SK-N-SH treated with all-trans-retinoic acid at 6 μM for 48 hours (cell line): ENCODE data around the gene NIPAL4.

Source experiments
- ATAC-seq: fragments of 200-7000 bp; cut with Tn5 transposase; 3 replicates; pipeline ENCODE4 v1.9.1; 2020; ENCODE audit warnings: mild to moderate bottlenecking, moderate library complexity
- BACH2 ChIP-seq: fragments of 250-450 bp; sonication (Bioruptor Pico); IDR thresholded peaks from 2 replicates; pipeline ENCODE4 v1.9.0; 2021; ENCODE audit warnings: mild to moderate bottlenecking, borderline replicate concordance
- CREB5 ChIP-seq: fragments of 250-450 bp; sonication (Bioruptor Pico); IDR thresholded peaks from 2 replicates; pipeline ENCODE4 v1.5.1; 2020; ENCODE audit warnings: low read depth, mild to moderate bottlenecking, moderate library complexity
- CSDC2 ChIP-seq: fragments of 250-450 bp; sonication (Bioruptor Pico); IDR thresholded peaks from 2 replicates; pipeline ENCODE4 v1.5.0; 2020; ENCODE audit warnings: mild to moderate bottlenecking, moderate library complexity
- CSRNP3 ChIP-seq: fragments of 250-450 bp; sonication (Bioruptor Pico); IDR thresholded peaks from 2 replicates; pipeline ENCODE4 v1.5.1; 2021; ENCODE audit warnings: mild to moderate bottlenecking, moderate library complexity
- GLIS3 ChIP-seq: fragments of 250-450 bp; sonication (Bioruptor Pico); IDR thresholded peaks from 2 replicates; pipeline ENCODE4 v1.5.0; 2020; ENCODE audit warnings: mild to moderate bottlenecking, moderate library complexity
- ISL1 ChIP-seq: fragments of 250-450 bp; sonication (Bioruptor Pico); IDR thresholded peaks from 2 replicates; pipeline ENCODE4 v2.1.2; 2022; ENCODE audit warnings: mild to moderate bottlenecking, moderate library complexity
- OSR1 ChIP-seq: fragments of 250-450 bp; sonication (Bioruptor Pico); IDR thresholded peaks from 2 replicates; pipeline ENCODE4 v1.8.0; 2022; ENCODE audit warnings: moderate library complexity, mild to moderate bottlenecking, inconsistent platforms
- PPARA ChIP-seq: fragments of 250-450 bp; sonication (Bioruptor Pico); IDR thresholded peaks from 2 replicates; pipeline ENCODE4 v1.5.0; 2020; ENCODE audit warnings: mild to moderate bottlenecking, borderline replicate concordance
- RARB ChIP-seq: fragments of 250-450 bp; sonication (Bioruptor Pico); IDR thresholded peaks from 2 replicates; pipeline ENCODE4 v1.8.0; 2021; ENCODE audit warnings: mild to moderate bottlenecking, moderate library complexity
- SNAI2 ChIP-seq: fragments of 250-450 bp; sonication (Bioruptor Pico); IDR thresholded peaks from 2 replicates; pipeline ENCODE4 v1.5.0; 2020; ENCODE audit warnings: mild to moderate bottlenecking, moderate library complexity
- TCF4 ChIP-seq: fragments of 250-450 bp; sonication (Bioruptor Pico); IDR thresholded peaks from 2 replicates; pipeline ENCODE4 v1.8.0; 2021; ENCODE audit warnings: mild to moderate bottlenecking, moderate library complexity, borderline replicate concordance
- TOX ChIP-seq: fragments of 250-450 bp; sonication (Bioruptor Pico); IDR thresholded peaks from 2 replicates; pipeline ENCODE4 v1.8.0; 2021; ENCODE audit warnings: mild to moderate bottlenecking, moderate library complexity, borderline replicate concordance
- ZC3H10 ChIP-seq: fragments of 250-450 bp; sonication (Bioruptor Pico); IDR thresholded peaks from 2 replicates; pipeline ENCODE4 v1.5.1; 2021; ENCODE audit warnings: mild to moderate bottlenecking, moderate library complexity
- ZFP3 ChIP-seq: fragments of 250-450 bp; sonication (Bioruptor Pico); IDR thresholded peaks from 2 replicates; pipeline ENCODE4 v1.5.0; 2020; ENCODE audit warnings: mild to moderate bottlenecking, moderate library complexity
- ZFP30 ChIP-seq: fragments of 450-650 bp; formaldehyde crosslinking; IDR thresholded peaks from 2 replicates; pipeline ENCODE4 v1.5.0; 2022; ENCODE audit warnings: mild to moderate bottlenecking, moderate library complexity
- ZNF565 ChIP-seq: fragments of 450-650 bp; formaldehyde crosslinking; conservative IDR thresholded peaks from 2 replicates; pipeline ENCODE4 v1.5.0; 2020; ENCODE audit warnings: low read depth, mild to moderate bottlenecking, moderate library complexity
- ZNF8 ChIP-seq: fragments of 450-650 bp; formaldehyde crosslinking; IDR thresholded peaks from 2 replicates; pipeline ENCODE4 v1.5.0; 2020; ENCODE audit warnings: mild to moderate bottlenecking, moderate library complexity
- TF ChIP-seq, protein P1 (sequence below): fragments of 250-450 bp; sonication (Bioruptor Pico); IDR thresholded peaks from 2 replicates; pipeline ENCODE4 v1.8.0; 2021; ENCODE audit warnings: low read depth, mild to moderate bottlenecking, moderate library complexity, borderline replicate concordance
- TF ChIP-seq, protein P2 (sequence below): fragments of 250-450 bp; sonication (Bioruptor Pico); IDR thresholded peaks from 2 replicates; pipeline ENCODE4 v1.5.0; 2020; ENCODE audit warnings: mild to moderate bottlenecking, moderate library complexity

NIPAL4 gene

DNA sequence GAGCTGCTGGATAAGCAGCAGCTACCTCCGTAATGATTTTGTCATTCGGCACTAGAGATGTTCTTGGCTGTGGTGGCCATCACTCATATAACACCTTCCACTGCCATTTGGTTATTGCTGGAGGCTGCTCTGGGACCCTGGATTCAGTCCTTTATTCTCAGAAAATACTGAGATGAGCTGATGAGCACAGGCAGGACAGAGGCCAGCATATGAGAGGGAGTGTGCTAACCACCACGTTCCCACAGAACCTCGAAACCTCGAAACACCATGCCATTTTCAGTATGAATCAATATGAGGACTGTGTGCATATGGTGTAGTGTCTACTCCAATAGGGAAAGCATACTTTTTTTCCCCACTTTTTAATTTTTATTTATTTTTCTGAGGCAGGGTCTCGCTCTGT, 59.0 kb downstream of the NIPAL4 start:
- TF ChIP-seq ZC3H10 (CRISPR knock-in tag) (no peak), BACH2 (CRISPR knock-in tag) (no peak), ZFP3 (CRISPR knock-in tag) (no peak), OSR1 (no peak), CSRNP3 (CRISPR knock-in tag) (no peak), TOX (CRISPR knock-in tag) (no peak), ZNF8 (no peak), TCF4 (CRISPR knock-in tag) (no peak), CSDC2 (CRISPR knock-in tag) (no peak), SNAI2 (CRISPR knock-in tag) (no peak), RARB (CRISPR knock-in tag) (no peak), ZFP30 (CRISPR knock-in tag) (no peak), ZNF565 (CRISPR knock-in tag) (no peak)
- TF ChIP-seq, protein P1, sequence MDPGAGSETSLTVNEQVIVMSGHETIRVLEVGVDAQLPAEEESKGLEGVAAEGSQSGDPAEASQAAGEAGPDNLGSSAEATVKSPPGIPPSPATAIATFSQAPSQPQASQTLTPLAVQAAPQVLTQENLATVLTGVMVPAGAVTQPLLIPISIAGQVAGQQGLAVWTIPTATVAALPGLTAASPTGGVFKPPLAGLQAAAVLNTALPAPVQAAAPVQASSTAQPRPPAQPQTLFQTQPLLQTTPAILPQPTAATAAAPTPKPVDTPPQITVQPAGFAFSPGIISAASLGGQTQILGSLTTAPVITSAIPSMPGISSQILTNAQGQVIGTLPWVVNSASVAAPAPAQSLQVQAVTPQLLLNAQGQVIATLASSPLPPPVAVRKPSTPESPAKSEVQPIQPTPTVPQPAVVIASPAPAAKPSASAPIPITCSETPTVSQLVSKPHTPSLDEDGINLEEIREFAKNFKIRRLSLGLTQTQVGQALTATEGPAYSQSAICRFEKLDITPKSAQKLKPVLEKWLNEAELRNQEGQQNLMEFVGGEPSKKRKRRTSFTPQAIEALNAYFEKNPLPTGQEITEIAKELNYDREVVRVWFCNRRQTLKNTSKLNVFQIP (CRISPR knock-in tag) = no peak
- TF ChIP-seq, all 23 proteins: peak for 0

GRCh38 chr5:157519579-157520253, 59.7 kb downstream of the NIPAL4 start:
- no peak for TF ChIP-seq CSDC2 (CRISPR knock-in tag)
- no peak for TF ChIP-seq ZNF565 (CRISPR knock-in tag)
- no peak for TF ChIP-seq TOX (CRISPR knock-in tag)
- no peak for TF ChIP-seq CREB5 (CRISPR knock-in tag)
- TF ChIP-seq PPARA (CRISPR knock-in tag) = no peak
- TF ChIP-seq, protein P1 (CRISPR knock-in tag) = no peak
- TF ChIP-seq ZFP3 (CRISPR knock-in tag) = no peak
- TF ChIP-seq SNAI2 (CRISPR knock-in tag) = no peak
- TF ChIP-seq, protein P2, sequence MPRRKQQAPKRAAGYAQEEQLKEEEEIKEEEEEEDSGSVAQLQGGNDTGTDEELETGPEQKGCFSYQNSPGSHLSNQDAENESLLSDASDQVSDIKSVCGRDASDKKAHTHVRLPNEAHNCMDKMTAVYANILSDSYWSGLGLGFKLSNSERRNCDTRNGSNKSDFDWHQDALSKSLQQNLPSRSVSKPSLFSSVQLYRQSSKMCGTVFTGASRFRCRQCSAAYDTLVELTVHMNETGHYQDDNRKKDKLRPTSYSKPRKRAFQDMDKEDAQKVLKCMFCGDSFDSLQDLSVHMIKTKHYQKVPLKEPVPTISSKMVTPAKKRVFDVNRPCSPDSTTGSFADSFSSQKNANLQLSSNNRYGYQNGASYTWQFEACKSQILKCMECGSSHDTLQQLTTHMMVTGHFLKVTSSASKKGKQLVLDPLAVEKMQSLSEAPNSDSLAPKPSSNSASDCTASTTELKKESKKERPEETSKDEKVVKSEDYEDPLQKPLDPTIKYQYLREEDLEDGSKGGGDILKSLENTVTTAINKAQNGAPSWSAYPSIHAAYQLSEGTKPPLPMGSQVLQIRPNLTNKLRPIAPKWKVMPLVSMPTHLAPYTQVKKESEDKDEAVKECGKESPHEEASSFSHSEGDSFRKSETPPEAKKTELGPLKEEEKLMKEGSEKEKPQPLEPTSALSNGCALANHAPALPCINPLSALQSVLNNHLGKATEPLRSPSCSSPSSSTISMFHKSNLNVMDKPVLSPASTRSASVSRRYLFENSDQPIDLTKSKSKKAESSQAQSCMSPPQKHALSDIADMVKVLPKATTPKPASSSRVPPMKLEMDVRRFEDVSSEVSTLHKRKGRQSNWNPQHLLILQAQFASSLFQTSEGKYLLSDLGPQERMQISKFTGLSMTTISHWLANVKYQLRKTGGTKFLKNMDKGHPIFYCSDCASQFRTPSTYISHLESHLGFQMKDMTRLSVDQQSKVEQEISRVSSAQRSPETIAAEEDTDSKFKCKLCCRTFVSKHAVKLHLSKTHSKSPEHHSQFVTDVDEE (CRISPR knock-in tag) = no peak
- TF ChIP-seq BACH2 (CRISPR knock-in tag) = no peak
- no peak for TF ChIP-seq ISL1 (CRISPR knock-in tag)
- TF ChIP-seq ZC3H10 (CRISPR knock-in tag) = no peak
- TF ChIP-seq TCF4 (CRISPR knock-in tag) = no peak
- no peak for TF ChIP-seq OSR1
- no peak for TF ChIP-seq ZNF8
- no peak for TF ChIP-seq RARB (CRISPR knock-in tag)
- no peak for TF ChIP-seq GLIS3 (CRISPR knock-in tag)
- no peak for TF ChIP-seq CSRNP3 (CRISPR knock-in tag)
- ATAC-seq = no peak

More for the DNA sequence above, 59.0 kb downstream of the NIPAL4 start:
- no peak for ATAC-seq
